NCI-H1417 treated with DMSO at 0.1 percent for 48 hours (cell line): ENCODE results near the gene LAMTOR5.
"Not testable (repeated sequence)": the region's sequence is repeated elsewhere in the genome, so short reads cannot be mapped to it uniquely, and the experiment has no call there.

Source experiments
- DNase-seq: peaks from one replicate; lab custom pipeline; 2025; lab: John Stamatoyannopoulos, UW

LAMTOR5 gene

DNA sequence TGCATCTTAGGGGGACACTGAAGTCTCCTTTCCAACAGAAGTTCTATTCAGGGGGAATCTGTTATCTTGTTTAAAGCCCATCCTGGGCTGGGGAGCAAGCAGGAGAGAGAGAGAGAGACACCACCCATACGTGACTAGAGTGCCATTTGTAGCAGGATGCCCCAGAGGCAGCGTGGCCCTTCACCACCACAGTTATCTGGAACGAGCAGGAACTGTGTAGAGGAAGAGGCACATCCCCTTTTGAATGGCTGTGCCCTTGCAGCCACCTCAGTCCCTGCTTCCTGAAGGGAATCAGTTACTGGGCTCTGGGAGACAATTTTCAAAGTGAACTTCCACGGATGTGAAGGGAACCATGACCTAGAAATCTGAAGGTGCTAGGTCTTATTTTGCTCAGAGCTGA lies 19.4 kb upstream of the LAMTOR5 start:
- DNase-seq = no peak

DNA sequence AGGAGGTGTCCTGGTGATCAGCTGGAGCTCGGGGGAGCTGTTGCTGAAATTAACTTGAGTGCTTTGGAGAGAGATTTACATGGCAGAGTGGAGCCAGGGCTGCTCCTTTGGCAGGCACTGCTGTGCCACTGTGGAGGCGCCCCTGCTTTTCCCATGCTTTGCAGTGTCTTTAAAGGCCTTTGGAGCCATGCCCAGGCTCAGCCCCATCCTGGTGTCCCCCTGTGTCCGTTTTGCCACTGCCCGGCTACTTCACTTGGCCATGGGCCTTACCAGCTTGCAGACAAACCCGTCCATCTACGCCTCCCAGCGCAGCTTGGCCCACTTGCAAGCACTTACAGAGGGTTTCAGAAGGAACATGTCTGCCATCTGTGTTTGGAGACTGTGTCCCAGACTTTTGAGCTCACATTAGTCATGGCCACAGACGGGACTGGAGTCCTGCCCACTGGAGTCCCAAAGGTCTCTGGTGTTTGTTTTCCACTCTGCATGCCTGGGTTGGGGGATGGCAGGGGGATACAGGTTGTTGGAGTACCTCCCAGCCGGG lies 18.2 kb upstream of the LAMTOR5 start:
- DNase-seq = no peak

DNA sequence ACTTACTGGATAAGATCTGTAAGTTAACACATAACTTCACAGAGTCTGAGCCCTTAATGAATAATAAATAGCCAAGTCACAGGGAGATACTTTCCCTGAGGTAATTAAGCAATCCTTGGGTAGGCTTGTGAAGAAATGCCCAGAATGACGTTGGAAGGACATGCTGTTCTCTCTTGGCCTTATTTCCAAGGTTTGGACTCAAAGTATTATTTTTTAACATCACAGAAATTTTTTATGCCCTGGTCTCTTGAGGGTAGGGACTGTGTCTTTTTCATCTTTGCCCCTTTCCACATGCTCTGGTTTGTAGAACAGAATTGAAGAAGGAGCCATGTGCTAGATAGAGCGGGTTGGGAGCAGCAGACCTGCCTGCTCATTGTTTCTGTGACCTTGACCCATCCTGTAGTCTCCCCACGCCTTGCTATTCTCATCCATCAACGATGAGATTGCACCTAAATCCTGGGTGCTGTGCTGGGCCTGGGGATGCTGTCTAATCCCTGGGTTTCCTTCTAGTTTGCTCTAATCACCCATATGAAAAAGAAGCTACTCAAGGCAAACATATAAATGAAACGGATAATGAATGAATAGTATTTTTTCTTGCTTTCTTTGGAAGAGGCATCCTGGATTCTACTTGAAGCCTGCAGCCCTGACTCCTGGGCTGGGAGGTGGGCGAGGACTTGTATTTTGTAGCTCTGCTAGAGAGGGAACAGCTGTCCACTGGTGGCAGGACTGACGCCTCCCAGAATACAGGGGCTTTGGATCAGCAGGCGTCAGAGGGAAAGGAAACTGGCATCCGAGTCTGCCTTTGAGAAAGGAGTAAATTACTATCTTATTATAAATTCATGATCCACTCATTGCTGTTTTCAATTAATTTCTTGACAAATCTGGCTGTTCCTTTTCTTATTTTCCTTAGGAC lies 17.5 kb upstream of the LAMTOR5 start:
- DNase-seq = no peak

DNA sequence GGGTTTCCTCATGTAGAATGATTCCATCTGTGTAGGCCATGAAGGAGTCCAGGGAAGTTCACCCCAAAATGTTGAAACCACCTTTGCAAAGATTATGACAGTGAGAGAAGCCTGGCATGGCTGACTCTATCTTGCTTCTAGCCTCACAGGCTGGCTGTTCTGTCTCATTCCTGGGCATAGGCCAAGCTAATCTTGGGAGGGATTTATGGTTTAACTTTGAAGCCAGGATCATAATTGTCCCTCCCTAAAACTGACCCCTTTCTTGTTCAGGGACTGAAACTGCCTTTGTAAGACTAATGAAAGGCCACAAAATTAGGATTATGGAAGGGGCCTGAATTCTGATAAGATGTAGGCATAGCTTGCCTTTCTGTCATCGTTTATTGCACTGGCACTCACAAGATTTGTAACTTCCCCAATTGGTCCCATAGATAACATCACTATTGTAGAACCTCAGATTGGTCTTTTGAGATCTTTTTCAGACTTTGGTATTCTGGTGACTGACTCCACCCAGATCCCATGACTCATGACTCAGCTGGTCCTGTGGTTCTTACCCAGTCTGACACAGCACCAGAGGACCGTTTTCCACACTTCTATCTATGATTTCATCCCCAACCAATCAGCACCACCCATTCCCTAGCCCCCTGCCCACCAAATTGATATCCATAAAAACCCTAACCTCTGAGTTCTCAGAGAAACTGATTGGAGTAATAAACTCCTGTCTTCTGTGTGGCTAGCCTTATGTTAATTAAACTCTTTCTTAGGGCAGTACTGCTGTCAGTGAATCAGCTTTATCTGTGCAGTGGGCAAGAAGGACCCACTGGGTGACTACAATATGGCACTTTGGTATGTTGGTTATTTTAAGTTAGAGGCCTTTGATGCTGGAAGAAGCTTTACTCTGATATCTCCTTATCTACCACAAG lies 13.6 kb upstream of the LAMTOR5 start:
- no peak for DNase-seq

DNA sequence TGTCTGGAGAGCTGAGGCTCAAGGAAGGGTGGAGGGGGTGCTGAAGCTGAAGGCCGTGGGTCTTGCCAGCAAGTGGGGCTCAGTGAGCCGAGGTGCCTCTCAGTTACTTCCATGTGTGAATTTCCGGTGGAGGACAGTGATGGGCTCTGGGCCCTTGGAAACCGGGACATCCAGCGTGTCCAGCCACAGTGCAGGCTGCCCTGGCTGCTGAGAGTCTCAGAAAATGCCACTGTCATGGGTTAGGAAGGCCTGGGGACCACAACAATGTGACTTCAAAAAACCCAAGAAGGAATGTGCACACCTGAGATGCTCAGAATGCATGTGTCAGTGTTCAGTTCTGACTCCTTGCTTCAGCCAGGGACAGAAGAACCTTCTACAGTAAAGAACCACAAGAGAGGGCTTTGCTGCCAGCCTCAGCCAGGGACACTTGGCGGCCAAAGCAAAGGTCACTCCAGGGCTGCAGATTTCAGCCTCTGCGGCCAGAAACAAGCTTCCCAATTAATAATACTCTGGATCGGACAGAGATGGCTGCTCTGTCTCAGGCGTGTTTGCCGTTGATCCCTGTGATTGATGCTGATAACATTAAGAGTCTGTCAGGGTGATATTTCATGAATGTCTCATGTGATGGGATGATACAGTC lies 12.6 kb upstream of the LAMTOR5 start:
- no peak for DNase-seq

DNA sequence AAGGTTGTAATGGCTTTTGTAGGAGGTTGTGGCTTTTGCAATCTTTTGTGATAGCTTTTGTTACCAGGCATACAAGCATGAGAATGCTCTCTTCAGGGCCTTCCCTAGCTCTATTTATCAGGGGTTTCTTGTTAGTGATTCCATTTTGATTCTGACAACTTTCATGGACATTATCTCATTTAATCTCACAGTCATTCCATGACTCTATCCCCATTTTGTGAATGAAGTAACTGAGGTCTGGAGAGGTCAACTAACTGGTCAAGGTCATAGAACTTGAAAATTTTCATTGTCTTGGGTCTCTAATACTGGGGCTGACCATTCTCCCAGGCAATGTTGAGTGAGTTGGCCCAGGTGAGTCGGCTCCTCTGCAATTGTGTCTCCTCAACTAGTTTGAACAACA lies 11.2 kb upstream of the LAMTOR5 start:
- DNase-seq = no peak

DNA sequence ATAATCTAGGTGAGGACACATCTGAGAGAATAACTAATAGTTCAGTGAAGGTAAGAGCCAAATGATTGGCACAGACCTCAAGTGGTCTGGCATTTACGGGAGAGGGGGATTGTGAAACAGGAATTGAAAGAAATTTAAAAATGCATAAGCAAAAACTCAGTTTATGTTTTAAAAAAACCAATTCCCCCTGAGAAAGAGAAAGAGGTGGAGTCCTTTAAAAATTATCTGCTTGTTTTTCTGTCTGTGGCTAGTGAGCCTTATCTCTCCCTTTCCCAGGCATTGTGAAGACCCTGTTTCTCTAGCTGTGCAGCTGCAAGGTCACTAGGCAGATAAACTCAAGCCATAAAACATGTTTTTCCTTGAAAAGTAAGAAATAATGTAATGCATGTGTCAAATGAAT lies 5.6 kb upstream of the LAMTOR5 start:
- not testable (repeated sequence) for DNase-seq

DNA sequence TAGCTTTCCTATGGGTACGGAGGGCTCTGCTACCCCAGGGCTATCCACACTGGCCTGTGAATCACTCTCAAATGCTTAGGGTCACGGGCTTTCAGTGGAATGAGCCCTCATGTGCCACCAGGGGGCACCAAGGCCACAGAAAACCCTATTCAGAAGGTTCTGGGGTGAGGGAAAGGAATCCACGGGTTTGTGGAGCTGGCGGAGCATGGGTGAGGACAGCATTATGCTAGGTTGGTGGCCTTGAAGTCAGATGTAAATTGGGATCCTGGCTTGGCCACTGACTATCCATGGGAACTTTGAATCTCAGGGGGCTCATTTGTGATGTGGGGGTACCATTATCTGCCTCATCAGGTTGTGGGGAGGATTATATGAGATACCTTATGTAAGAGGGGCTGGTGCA lies 5.1 kb upstream of the LAMTOR5 start:
- DNase-seq = no peak

DNA sequence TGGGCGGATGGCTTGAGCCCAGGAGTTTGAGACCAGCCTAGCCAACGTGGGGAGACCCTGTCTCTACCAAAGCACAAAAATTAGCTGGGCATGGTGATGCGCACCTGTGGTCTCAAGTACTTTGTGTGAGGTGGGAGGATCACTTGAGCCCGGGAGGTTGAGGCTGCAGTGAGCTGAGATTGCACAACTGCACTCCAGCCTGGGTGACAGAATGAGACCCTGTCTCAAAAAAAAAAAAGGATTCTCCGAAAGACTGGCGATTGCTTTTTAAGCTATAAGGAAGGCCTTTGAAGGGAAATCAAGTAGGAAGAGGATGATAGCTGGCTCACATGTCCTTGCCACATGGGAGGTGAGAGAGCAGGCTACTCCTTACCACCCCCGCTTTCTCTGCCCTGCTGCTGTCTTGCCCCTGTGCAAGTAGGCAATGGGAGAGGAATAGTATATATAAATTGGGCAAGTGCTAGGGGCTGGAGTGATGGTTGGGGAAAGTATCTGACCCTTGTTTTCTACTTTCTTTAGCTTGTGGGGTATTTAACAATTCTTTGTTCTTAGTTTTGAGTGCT lies 3.8 kb upstream of the LAMTOR5 start:
- no peak for DNase-seq

DNA sequence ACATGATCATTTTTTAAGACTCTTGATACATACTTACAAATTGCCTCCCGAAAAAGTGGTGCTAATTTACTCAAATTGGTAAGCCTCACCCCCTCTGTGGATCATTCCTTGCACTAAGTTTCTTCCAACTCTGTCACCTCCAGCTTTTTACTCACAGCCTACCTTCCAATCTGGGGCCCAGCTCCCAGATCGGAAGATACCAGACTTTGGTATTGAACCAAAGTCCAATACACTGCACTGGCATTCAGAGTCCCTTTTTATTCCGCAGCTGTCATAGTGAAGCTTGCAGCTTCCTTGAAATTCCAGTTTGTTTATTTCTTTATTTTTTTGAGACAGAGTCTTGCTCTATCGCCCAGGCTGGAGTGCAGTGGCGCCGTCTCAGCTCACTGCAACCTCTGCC lies 1.8 kb upstream of the LAMTOR5 start:
- DNase-seq = no peak

DNA sequence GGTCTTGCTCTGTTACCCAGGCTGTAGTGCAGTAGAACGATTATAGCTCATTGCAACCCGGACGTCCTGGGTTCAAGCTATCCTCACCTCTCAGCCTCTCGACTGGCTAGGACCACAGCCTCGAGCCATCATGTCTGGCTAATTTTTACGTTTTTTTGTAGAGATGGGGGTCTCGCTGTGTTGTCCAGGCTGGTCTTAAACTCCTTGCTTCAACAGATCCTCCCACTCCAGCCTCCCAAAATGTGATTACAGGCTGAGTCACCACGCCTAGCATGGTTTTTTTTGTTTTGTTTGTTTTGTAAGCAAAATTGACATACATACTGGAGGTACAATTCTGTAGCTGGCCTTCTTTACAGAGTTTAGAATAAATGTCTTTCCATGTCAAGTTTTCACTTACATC lies 994 bp upstream of the LAMTOR5 start:
- DNase-seq = no peak

DNA sequence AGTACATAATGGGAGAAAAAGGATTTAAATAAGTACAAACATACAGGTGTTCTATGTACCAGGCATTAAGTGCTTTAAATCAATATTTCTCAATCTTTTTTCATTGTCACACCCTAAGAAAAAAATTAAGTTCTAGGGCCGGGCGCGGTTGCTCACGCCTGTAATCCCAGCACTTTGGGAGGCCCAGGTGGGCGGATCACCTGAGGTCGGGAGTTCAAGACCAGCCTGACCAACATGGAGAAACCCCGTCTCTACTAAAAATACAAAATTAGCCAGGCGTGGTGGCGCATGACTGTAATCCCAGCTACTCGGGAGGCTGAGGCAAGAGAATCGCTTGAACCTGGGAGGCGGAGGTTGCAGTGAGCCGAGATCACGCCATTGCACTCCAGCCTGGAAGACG lies 1.1 kb downstream of the LAMTOR5 start:
- DNase-seq = not testable (repeated sequence)

DNA sequence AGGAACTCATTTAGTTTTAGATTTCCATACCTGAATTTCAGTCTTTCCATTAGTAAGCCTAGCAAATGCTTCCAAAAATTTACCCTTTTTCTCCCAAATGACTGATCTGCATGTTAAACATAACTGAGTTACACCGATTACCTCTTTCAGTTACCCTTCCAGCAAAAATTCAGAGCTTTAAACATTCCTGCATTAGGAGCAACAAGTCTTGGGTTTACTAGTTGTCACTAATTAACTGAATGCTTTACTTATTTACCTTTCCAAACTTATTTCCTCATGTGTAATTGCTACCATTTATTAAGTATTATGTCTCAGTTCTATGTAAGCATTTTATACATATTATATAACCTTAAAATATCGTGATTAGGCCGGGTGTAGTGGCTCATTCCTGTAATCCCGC lies 3.1 kb downstream of the LAMTOR5 start:
- no peak for DNase-seq

DNA sequence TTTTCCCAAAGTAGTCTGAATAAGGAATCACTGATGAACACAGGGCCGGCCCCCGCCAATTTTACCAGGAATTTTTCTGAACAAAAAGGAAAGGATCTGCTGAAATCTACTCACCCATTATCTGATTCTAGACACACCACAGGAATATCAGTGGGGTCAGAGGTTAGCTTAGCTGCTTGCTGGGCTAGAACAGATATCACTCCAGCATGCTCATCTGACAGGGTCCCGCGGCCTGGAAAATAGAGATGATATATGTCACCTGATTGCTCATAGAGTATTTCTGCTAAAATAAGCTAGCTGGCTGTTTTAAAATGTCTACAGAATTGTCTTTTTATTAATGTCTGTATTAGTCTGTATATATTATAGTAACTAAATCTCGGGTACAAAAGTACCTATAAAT lies 3.7 kb downstream of the LAMTOR5 start:
- DNase-seq = no peak

DNA sequence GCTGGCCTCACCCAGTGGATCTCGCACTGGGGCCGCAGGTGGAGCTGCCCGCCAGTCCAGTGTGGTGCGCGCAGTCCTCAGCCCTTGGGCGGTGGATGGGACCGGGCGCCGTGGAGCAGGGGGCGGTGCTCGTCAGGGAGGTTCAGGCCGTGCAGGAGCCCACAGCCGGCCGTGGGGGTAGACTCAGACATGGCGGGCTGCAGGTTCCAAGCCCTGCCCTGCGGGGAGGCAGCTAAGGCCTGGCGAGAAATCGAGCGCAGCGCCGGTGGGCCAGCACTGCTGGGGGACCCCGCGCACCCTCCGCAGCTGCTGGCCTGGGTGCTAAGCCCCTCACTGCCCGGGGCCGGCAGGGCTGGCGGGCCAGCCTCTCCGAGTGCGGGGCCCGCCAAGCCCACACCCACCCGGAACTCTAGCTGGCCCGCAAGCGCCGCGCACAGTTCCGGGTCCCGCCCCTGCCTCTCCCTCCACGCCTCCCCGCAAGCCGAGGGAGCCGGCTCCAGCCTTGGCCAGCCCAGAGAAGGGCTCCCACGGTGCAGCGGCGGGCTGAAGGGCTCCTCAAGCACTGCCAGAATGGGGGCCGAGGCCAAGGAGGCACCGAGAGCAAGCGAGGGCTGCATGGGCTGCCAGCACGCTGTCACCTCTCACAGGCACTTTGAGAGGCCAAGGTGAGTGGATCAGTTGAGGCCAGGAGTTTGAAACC lies 11.1 kb downstream of the LAMTOR5 start:
- not testable (repeated sequence) for DNase-seq

DNA sequence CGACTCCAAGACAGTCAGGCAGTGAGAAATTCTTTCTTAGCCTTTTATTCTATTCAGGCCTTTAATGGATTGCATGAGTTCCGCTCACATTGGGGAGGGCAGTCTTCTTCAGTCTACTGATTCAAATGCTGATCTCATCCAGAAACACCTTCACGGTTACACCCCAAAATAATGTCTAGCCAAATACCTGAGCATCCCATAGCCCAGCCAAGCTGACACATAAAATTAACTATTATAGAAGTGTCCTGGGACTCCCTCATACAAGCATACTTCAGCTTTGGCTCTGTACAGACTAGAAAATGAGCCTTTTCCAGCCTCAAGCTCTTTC lies 13.0 kb downstream of the LAMTOR5 start:
- DNase-seq = no peak

DNA sequence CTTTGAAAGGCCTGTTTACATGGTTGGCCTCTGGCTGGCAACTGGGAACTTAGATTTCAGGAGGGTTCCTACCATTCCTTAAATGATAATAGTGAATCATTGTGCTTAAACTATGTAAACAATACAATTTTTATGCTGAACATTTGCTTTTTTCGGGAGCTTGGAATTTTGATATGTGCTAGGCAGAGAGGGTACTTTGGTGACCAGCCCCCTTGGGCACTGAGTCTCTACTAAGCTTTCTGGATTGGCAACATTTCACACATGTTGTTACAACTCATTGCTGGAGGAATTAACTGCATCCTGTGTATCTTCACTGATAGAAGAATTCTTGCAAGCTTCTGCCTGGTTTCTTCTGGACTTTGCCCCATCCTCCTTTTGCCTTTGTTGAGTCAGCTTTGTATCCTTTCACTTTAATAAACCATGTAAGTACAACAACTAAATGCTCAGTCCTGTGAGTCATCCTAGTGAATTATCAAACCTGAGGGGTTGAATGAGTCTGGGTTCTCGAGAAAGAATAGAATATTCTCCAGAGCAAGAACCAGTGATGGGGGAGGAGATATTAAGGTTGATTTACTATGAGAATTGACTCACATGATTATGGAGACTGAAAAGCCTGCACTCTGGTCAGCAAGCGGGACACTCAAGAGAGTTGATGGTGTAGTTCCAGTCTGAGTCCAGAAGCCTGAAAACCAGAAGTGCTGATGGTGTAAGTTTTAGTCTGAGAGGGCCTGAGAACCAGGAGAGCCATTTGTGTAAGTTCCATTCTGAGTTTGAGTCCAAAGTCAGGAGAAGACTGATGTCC lies 13.6 kb downstream of the LAMTOR5 start:
- no peak for DNase-seq

DNA sequence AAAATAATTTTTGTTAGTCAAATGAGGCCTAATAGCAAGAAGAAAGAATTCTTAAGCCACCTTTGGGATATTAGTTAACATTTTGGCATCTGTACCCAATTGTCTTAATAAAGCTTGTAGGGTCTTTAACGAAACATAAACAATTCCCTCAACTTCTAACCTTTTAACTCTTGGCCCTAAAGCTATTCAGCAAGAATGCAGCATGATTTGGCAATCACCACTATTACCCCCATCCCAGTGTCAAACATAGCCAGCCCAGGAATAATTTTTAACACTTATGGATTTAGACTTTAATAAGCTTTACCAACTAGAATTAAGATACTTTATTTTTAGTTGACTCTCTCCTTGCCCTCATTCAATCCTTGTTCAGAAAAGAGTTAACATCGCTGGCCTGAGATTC lies 14.2 kb downstream of the LAMTOR5 start:
- DNase-seq = no peak

DNA sequence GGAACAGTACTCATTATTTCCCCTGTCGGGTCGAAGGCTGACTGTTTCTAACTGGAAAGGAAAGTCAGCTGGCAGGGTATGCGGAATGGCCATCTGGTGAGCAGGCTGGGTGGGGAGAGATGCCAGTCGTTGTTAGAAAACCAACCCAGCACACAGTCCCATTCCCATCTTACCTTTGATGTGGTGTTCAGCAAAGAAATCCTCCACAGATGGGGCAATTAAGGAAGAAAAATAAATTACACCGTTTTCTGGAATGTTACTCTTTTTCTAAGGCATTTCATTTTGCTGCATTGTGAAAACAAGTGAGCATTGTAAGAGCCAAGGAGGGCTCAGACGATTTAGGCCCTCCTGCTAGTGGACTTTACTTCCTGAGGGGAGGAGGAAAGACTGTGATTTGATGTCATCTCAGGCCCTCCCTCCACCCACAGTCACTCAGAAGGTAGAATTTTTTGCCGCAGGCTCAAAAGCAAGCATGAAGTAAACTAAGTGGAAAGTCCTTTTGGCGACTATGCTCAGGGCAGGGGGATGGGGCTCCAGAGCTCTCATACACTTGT lies 16.7 kb downstream of the LAMTOR5 start, which contains the start of gene SLC16A4:
TSS of gene SLC16A4 (minus strand) at position 335 of the 554 bp plus-strand sequence. CDS start 1,703 bp downstream, outside the sequence.
- no peak for DNase-seq

DNA sequence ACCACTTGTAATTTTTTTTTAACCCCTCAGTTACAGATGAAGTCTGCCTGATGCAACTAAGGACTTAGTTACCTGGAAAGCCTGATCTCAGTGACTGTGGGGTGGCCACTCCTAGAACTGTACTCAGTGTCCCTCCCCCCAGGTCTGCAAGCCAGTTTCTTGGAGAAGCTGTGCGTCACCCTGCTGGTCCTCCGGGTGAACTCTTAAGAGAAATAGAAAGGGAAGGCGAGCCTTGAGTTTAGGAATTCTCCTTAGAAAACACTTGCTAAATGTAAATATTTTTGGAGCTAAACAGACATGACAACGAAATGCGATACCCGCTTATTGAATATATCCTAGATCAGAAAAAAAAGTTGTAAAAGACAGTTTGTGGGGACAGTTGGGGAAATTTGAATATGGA lies 17.4 kb downstream of the LAMTOR5 start:
- no peak for DNase-seq
